GM06990 (cell line): Measurements from ENCODE around the gene FBXL17.

Source experiments
- DNase-seq: peaks from one replicate; pipeline ENCODE4 v3.0.0-alpha.2; 2011; ENCODE audit not compliant: insufficient read length; ENCODE audit errors: extremely low read depth
- H3K27me3 ChIP-seq: replicated peaks from 2 replicates; pipeline ENCODE4 v1.6.0; 2011; ENCODE audit warnings: low read length; ENCODE audit not compliant: control insufficient read depth, insufficient read depth
- H3K36me3 ChIP-seq: 2 replicates; pipeline ENCODE4 v1.5.1; 2011; ENCODE audit warnings: low read length; ENCODE audit not compliant: control insufficient read depth, insufficient read depth
- H3K4me3 ChIP-seq: replicated peaks from 2 replicates; pipeline ENCODE4 v1.5.1; 2011; ENCODE audit warnings: low read depth, mild to moderate bottlenecking, control low read depth, low read length
- TF ChIP-seq, protein P1 (sequence below): IDR thresholded peaks from 2 replicates; pipeline ENCODE4 v1.5.1; 2011; ENCODE audit warnings: low read length, control low read depth, mild to moderate bottlenecking, inconsistent platforms; ENCODE audit not compliant: insufficient read depth, poor library complexity, severe bottlenecking

FBXL17 gene

DNA sequence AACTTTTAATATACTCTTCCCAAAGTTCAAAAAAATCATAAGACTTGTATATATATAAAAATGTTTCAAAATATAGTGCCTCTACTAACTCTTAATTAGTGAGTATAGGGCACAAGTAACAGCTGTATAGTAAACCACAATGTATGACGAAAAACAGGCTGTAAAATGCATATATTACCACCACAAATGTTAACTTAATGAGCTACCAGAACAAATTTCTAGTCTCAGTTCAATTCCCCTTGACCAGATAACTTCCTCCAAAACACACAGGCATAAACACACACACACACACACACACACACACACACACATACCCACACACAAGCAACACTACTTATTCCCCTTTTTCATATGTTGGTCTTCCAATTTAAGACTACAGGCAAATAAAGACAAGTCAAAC is 78.8 kb downstream of the FBXL17 start:
- no peak for DNase-seq
- no peaks in the 10 kb centered on the region for H3K27me3 ChIP-seq
- H3K4me3 ChIP-seq, result no peak overlapping the region
- no peaks in the 10 kb centered on the region for H3K36me3 ChIP-seq
- TF ChIP-seq, protein P1, sequence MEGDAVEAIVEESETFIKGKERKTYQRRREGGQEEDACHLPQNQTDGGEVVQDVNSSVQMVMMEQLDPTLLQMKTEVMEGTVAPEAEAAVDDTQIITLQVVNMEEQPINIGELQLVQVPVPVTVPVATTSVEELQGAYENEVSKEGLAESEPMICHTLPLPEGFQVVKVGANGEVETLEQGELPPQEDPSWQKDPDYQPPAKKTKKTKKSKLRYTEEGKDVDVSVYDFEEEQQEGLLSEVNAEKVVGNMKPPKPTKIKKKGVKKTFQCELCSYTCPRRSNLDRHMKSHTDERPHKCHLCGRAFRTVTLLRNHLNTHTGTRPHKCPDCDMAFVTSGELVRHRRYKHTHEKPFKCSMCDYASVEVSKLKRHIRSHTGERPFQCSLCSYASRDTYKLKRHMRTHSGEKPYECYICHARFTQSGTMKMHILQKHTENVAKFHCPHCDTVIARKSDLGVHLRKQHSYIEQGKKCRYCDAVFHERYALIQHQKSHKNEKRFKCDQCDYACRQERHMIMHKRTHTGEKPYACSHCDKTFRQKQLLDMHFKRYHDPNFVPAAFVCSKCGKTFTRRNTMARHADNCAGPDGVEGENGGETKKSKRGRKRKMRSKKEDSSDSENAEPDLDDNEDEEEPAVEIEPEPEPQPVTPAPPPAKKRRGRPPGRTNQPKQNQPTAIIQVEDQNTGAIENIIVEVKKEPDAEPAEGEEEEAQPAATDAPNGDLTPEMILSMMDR, result no peak

DNA sequence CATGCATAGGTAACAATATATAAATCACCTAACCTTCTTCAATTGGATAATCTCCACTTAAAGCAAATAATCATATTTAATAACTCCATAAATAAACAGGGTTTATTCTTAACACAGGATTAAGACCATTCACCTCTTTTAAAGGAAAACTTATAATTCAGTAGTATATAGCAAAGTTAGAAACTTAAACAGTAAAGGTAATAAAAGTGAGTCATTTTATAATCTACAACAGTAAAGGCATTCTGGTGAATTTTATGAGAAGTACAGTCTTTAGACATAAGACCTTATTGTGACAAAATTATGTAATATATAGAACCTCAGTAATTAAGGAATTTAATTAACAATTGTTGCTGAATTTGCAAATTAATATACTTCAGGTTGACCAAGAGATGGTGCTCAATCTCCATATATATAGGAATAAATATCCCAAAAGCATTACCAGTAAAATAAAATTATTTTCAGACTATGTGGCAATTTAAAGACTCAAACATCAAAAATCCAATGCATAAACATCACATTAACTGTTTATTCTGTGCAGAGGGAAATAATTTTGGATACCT is 84.8 kb downstream of the FBXL17 start:
- H3K36me3 ChIP-seq, result no peaks in the 10 kb centered on the region
- no peak for DNase-seq
- H3K4me3 ChIP-seq, result no peak overlapping the region
- H3K27me3 ChIP-seq, result no peaks in the 10 kb centered on the region
- TF ChIP-seq, protein P1, result no peak

DNA sequence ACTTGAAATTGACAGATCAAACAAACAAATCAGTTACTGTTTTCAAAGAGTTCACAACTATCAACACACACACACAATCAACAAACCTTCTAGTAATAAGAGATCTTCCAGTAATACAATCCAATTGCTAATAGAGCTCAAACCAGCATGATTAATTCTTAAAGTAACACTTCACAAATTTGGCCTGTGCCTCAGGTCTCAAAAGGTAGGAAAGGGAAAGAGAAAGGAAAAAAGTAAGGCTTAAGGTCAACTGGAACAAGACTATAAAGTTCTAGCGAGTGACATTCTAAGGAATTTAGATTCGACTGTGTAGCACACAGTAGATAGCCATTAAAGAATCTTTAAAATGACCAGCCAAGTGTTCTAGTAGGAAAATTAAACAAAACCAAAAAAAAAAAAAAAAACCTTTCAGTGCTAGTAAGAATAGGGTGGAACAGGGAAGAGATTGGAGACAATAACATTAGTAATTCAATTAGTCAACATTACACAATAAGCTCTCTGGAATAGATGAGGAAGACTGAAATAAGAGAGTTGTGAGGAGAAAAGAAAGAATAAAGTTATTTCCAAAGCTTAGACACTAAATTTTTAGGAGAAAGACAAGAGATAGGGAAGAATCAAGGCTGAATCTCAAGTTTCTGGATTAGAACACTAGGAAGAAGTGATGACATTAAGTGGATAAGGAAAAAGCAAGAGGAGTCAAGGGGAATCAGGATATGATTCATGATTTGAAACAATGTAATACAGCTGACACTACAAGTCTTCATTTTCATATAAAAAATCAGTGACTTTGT is 86.1 kb downstream of the FBXL17 start:
- TF ChIP-seq, protein P1, result no peak
- no peak for DNase-seq
- H3K27me3 ChIP-seq, result no peaks in the 10 kb centered on the region

DNA sequence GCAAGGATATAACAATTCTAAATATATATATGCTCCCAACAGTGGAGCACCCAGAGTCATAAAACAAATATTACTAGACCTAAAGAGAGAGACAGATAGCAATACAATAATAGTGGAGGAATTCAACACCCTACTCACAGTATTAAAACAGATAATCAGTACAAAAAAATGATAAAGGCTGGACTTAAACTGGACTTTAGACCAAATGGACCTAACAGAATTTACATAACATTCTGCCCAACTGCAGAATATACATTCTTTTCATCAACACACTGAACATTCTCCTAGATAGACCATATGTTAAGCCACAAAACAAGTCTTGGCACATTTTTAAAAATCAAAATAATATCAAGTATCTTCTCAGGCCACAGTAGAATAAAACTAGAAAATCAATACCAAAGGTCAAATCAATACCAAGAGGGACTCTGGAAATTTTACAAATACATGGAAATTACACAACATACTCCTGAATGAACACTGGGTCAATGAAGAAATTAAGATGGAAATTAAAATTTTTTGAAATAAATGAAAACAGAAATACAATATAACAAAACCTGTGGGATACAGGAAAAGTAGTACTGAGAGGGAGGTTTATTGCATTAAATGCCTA is 100.8 kb downstream of the FBXL17 start:
- TF ChIP-seq, protein P1, result no peak
- H3K36me3 ChIP-seq, result no peaks in the 10 kb centered on the region
- no peak overlapping the region for H3K4me3 ChIP-seq
- DNase-seq, result no peak
- no peaks in the 10 kb centered on the region for H3K27me3 ChIP-seq

More for the DNA sequence above, 86.1 kb downstream of the FBXL17 start:
- Histone ChIP-seq H3K4me3 (no peak overlapping the region), H3K36me3 (no peaks in the 10 kb centered on the region)

DNA sequence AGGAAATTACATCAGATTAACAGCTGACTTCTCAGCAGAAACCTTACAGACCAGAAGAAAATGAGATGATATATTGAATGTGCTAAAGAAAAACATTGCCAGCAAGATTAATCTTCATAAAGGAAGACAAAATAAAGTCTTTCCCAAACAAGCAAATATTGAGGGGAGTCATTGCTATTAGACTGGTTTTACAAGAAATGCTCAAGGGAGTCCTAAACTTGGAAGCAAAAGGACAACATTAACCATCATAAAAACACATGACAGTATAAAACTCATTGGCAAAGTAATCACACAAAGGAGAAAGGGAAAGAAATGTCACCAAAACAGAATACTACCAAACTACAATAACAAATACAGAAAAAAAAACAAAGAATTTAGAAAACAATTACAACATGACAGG is 101.7 kb downstream of the FBXL17 start:
- Histone ChIP-seq H3K4me3 (no peak overlapping the region), H3K27me3 (no peaks in the 10 kb centered on the region), H3K36me3 (no peaks in the 10 kb centered on the region)
- TF ChIP-seq, protein P1, result no peak
- DNase-seq, result no peak
